PC-3 (cell line): ENCODE measurements around the gene ERCC5.

Source experiments
- CTCF ChIP-seq: fragments of 300-600 bp; sonication (generic); conservative IDR thresholded peaks from 2 replicates; pipeline ENCODE4 v1.5.1; 2017; ENCODE audit warnings: antibody characterized with exemption, low read depth, mild to moderate bottlenecking, low read length
- EZH2 ChIP-seq: fragments of 300-600 bp; sonication (generic); IDR thresholded peaks from one replicate; pipeline ENCODE4 v1.6.1; 2017; ENCODE audit warnings: antibody characterized with exemption, mild to moderate bottlenecking, low read length; ENCODE audit not compliant: unreplicated experiment
- EZH2phosphoT487 ChIP-seq: fragments of 300-600 bp; sonication (generic); IDR thresholded peaks from 2 replicates; pipeline ENCODE4 v1.6.1; 2018; ENCODE audit warnings: mild to moderate bottlenecking, antibody characterized with exemption, low read length, borderline replicate concordance

DNA sequence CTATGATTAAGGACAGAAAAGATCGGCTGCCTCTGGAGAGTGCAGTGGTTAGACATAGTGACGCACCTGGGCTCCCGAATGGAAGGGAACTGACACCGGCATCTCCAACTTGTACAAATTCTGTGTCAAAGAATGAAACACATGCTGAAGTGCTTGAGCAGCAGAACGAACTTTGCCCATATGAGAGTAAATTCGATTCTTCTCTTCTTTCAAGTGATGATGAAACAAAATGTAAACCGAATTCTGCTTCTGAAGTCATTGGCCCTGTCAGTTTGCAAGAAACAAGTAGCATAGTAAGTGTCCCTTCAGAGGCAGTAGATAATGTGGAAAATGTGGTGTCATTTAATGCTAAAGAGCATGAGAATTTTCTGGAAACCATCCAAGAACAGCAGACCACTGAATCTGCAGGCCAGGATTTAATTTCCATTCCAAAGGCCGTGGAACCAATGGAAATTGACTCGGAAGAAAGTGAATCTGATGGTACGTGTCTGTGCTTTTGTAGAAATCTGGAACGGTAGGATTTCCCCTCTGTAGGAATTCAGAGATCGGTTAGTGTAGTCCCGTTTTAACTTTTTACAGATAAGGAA lies 16.9 kb downstream of the ERCC5 start:
- TF ChIP-seq CTCF, result no peak
- no peak for TF ChIP-seq EZH2
- no peak for TF ChIP-seq EZH2phosphoT487
